Esophagus muscularis mucosa (tissue), 3 donors: ENCODE measurements around the gene KIF18B.

ENCODE experiments used
- POLR2A ChIP-seq: fragments of 450-650 bp; IDR thresholded peaks from one replicate; pipeline ENCODE4 v1.6.1; 2017; ENCODE audit warnings: antibody characterized with exemption, moderate library complexity, mild to moderate bottlenecking, low read depth
- TF ChIP-seq, protein P1 (sequence below), 3 experiments: fragments of 200-600 bp in 2 of 3; fragments of 450-650 bp in 1 of 3; sonication (generic) in 2 of 3; IDR thresholded peaks; one replicate each; pipeline ENCODE4 v1.5.1; 2017 to 2019; ENCODE audit warnings: antibody characterized with exemption in 3 of 3, mild to moderate bottlenecking in 2 of 3, moderate library complexity in 1 of 3

DNA sequence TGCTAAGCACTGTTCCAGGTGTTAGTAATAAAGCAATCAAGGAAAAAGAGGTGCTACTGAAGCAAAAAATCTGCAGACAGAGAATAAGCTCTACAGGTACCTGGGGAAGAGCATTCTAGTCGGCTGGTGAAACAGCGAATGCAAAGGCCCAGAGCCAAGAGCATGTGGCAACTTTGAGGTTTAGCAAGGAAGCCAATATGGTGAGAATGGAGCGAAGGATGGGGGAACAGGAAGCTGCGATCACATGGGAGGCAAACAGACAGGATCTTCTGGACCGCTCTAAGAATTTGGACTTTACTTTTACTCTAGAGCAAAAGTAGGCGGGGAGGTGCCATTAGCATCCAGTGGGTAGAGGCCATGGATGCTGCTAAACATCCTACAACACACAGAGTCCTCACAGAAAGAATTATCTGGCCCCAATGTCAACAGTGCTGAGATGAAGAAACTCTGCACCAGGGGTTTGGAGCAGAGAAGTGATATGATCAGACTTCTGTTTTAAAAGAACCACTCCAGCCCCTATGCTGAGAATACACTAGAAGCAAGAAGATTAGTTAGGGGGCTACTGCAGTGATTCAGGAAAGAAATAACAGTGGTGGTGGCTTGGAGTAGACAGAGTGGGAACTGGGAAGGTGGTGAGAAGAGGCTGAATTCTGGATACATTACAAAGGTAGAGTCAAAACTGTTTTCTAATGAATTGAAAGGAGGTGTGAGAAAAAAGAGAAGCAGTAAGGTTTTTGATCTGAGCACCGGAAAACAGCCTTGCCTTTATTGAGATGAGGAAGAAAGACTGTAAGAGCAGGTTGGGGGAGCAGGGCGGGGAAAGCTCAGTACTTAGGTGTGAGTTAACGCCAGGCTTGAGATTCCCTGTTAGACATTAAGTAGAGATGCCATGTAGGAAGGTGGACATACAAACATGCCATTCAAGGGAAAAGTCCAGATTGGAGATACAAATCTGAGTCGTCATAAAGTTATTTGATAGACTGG is 59.3 kb downstream of the KIF18B start:
- TF ChIP-seq, protein P1, sequence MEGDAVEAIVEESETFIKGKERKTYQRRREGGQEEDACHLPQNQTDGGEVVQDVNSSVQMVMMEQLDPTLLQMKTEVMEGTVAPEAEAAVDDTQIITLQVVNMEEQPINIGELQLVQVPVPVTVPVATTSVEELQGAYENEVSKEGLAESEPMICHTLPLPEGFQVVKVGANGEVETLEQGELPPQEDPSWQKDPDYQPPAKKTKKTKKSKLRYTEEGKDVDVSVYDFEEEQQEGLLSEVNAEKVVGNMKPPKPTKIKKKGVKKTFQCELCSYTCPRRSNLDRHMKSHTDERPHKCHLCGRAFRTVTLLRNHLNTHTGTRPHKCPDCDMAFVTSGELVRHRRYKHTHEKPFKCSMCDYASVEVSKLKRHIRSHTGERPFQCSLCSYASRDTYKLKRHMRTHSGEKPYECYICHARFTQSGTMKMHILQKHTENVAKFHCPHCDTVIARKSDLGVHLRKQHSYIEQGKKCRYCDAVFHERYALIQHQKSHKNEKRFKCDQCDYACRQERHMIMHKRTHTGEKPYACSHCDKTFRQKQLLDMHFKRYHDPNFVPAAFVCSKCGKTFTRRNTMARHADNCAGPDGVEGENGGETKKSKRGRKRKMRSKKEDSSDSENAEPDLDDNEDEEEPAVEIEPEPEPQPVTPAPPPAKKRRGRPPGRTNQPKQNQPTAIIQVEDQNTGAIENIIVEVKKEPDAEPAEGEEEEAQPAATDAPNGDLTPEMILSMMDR (IDR thresholded peaks at IDR 0.05): no peak
- no peak for TF ChIP-seq POLR2A
